Spleen (tissue), 11 donors: ENCODE data around the gene PLB1. TPM values are rescaled to one million over a fixed set of nuclear protein-coding genes. Genes with fewer than 3 reads are reported as not detected.
"Not testable (repeated sequence)": the region's sequence is repeated elsewhere in the genome, so short reads cannot be mapped to it uniquely, and the experiment has no call there.

Source experiments
- DNase-seq: peaks from one replicate; pipeline ENCODE4 v3.0.0-alpha.2; 2020
- H3K27ac ChIP-seq, 8 donors: fragments of 200-600 bp; sonication (generic) in 7 of 8; 1 replicate in 4 of 8; 2 replicates in 4 of 8; pipeline versions ENCODE4 v1.5.0 to v1.8.0; 2016 to 2021; ENCODE audit warnings: inconsistent platforms in 4 of 8, mild to moderate bottlenecking in 4 of 8, moderate library complexity in 1 of 8
- H3K27me3 ChIP-seq, 7 donors: fragments of 200-600 bp; sonication (generic) in 6 of 7; replicated peaks in 1 of 7; 1 replicate in 4 of 7; 2 replicates in 3 of 7; pipeline versions ENCODE4 v1.5.0 to v1.8.0; 2016 to 2021; ENCODE audit warnings: inconsistent platforms in 3 of 7, mild to moderate bottlenecking in 1 of 7
- H3K36me3 ChIP-seq, 6 donors: fragments of 200-600 bp; sonication (generic) in 5 of 6; 1 replicate in 4 of 6; 2 replicates in 2 of 6; pipeline versions ENCODE4 v1.5.0 to v1.8.0; 2016 to 2021; ENCODE audit warnings: inconsistent platforms in 2 of 6
- H3K4me1 ChIP-seq, 6 donors: fragments of 200-600 bp; sonication (generic) in 5 of 6; 1 replicate in 3 of 6; 2 replicates in 3 of 6; pipeline versions ENCODE4 v1.5.0 to v1.8.0; 2016 to 2021; ENCODE audit warnings: inconsistent platforms in 3 of 6
- H3K4me3 ChIP-seq, 8 donors: fragments of 200-600 bp; sonication (generic) in 7 of 8; 1 replicate in 4 of 8; 2 replicates in 4 of 8; pipeline versions ENCODE4 v1.5.0 to v1.8.0; 2016 to 2021; ENCODE audit warnings: inconsistent platforms in 4 of 8, mild to moderate bottlenecking in 4 of 8, moderate library complexity in 2 of 8
- H3K9me3 ChIP-seq, 8 donors: fragments of 200-600 bp; sonication (generic) in 7 of 8; 1 replicate in 4 of 8; 2 replicates in 4 of 8; pipeline versions ENCODE4 v1.5.0 to v1.8.0; 2016 to 2021; ENCODE audit warnings: inconsistent platforms in 4 of 8
- CTCF ChIP-seq, 11 experiments: fragments of 200-600 bp in 7 of 11; fragments of 450-650 bp in 4 of 11; sonication (generic) in 4 of 11; IDR thresholded peaks in 8 of 11; conservative IDR thresholded peaks in 3 of 11; 1 replicate in 7 of 11; 2 replicates in 4 of 11; pipeline versions ENCODE4 v1.4.0 to v1.8.0; 2016 to 2021; ENCODE audit warnings: antibody characterized with exemption in 11 of 11, inconsistent platforms in 4 of 11, mild to moderate bottlenecking in 1 of 11
- POLR2A ChIP-seq, 3 donors: fragments of 450-650 bp; IDR thresholded peaks; one replicate each; pipeline ENCODE4 v1.5.1; 2017; ENCODE audit warnings: antibody characterized with exemption in 3 of 3, mild to moderate bottlenecking in 1 of 3
- POLR2AphosphoS5 ChIP-seq, 3 donors: sonication (generic); formaldehyde crosslinking; IDR thresholded peaks; one replicate each; pipeline ENCODE4 v1.5.1; 2017; ENCODE audit warnings: antibody characterized with exemption in 3 of 3
- WGBS, 5 donors: extraction: QIAGEN DNeasy Blood & Tissue Kit in 3 of 5; methylation state at CpG; one replicate each; pipeline versions ENCODE4 v1.1.5 to v1.1.7; 2013 to 2018; 5-methylcytosine and 5-hydroxymethylcytosine counted together
- intact Hi-C: fragments of 100-400 bp; cut with DNase I; formaldehyde crosslinking; loops from one replicate; pipeline ENCODE4 v1.15.0; 2023; ENCODE audit warnings: low total_unique reads
- polyA plus RNA-seq, 3 donors: library from polyadenylated mRNA; stranded (reverse); fragments of 200-250 nt; gene quantifications; one replicate each; pipeline ENCODE4 v1.2.1, GENCODE V29; 2013
- total RNA-seq, 7 donors: library from RNA; depleted of rRNA in 3 of 7; stranded (reverse); fragments of >200 nt in 3 of 7; fragmentation: NEBNext Ultra II Directional in 4 of 7; extraction: Animal tissue kit (Norgen Biotek cat#: 25700) in 4 of 7; gene quantifications; one replicate each; pipeline versions ENCODE4 v1.1.0 to v1.2.1, GENCODE V29; 2016 to 2021
- donor health status: healthy with polysubstance abuse.
- donor health status: DM: no; HTN: no; CAD: no; lungs with moderate emphysema.
- donor health status: DM: no; HTN: no; CAD: no.
- donor health status: Bipolar disorder and iron deficiency.
- donor health status: healthy.
- donor health status: DM: no; HTN: no; CAD: no.
- donor health status: DM: yes; HTN: yes; CAD: no.

Gene PLB1
- total and polyA plus RNA-seq, 10 donors: 3.8 to 45.7 (median 13.9) TPM

GRCh38 chr2:28471214-28471613 is 24.6 kb upstream of the PLB1 start:
- H3K36me3 ChIP-seq: no peaks in the 10 kb centered on the region
- peak overlapping the region in 3 of 8 donors; percentile 60 to 84 (median 70) for H3K27ac ChIP-seq
- WGBS, 5 donors: 67 to 78% (median 71%) methylated on average over 5 of the region's 5 CpGs
- peak; percentile 65 for DNase-seq
- H3K27me3 ChIP-seq: no peaks in the 10 kb centered on the region
- no peaks in the 10 kb centered on the region for H3K9me3 ChIP-seq
- H3K4me3 ChIP-seq: no peak overlapping the region
- intact Hi-C loops: no loop called here
- peaks cover 0 to 28% (median 7%) of the 10 kb centered on the region in 6 donors for H3K4me1 ChIP-seq
- TF ChIP-seq POLR2AphosphoS5 (IDR thresholded peaks at IDR 0.05): no peak
- TF ChIP-seq CTCF (IDR thresholded peaks at IDR 0.05 in 8 of 11, conservative IDR thresholded peaks at IDR 0.05 in 3 of 11): no peak
- TF ChIP-seq POLR2A (IDR thresholded peaks at IDR 0.05): no peak

- Histone ChIP-seq H3K27me3 (no peaks in the 10 kb centered on the region), H3K9me3 (no peaks in the 10 kb centered on the region), H3K4me1 (peaks cover 0 to 28% (median 7%) of the 10 kb centered on the region in 6 donors), H3K36me3 (no peaks in the 10 kb centered on the region), H3K4me3 (no peak overlapping the region), H3K27ac (peak overlapping the region in 2 of 8 donors; percentile 70 to 84)
- intact Hi-C loops: no loop called here
- DNase-seq: peak; percentile 58
- TF ChIP-seq POLR2AphosphoS5 (IDR thresholded peaks at IDR 0.05): no peak
- no peak for TF ChIP-seq CTCF (IDR thresholded peaks at IDR 0.05 in 8 of 11, conservative IDR thresholded peaks at IDR 0.05 in 3 of 11)
- TF ChIP-seq POLR2A (IDR thresholded peaks at IDR 0.05): no peak
- WGBS, 5 donors: 87 to 99% (median 91%) methylated on average over 4 of the region's 4 CpGs
Measured at GRCh38 chr2:28471701-28472236, 24.1 kb upstream of the PLB1 start.

GRCh38 chr2:28472641-28473040 is 23.2 kb upstream of the PLB1 start:
- peaks cover 0 to 28% (median 7%) of the 10 kb centered on the region in 6 donors for H3K4me1 ChIP-seq
- H3K27me3 ChIP-seq, DNase-seq, intact Hi-C loops, H3K4me3 ChIP-seq, H3K36me3 ChIP-seq, H3K9me3 ChIP-seq, H3K27ac ChIP-seq: not testable (repeated sequence)
- WGBS, 5 donors: 79 to 96% (median 92%) methylated on average over 7 to 20 of the region's 20 CpGs

GRCh38 chr2:28475088-28475595 is 20.7 kb upstream of the PLB1 start:
- no peaks in the 10 kb centered on the region for H3K9me3 ChIP-seq
- DNase-seq: no peak
- 88 to 90% (median 90%) methylated on average over 3 of the region's 3 CpGs for WGBS, 5 donors
- TF ChIP-seq CTCF (IDR thresholded peaks at IDR 0.05 in 8 of 11, conservative IDR thresholded peaks at IDR 0.05 in 3 of 11) (no peak), POLR2AphosphoS5 (IDR thresholded peaks at IDR 0.05) (no peak), POLR2A (IDR thresholded peaks at IDR 0.05) (no peak)
- intact Hi-C loops: no loop called here
- no peak overlapping the region for H3K4me3 ChIP-seq
- no peaks in the 10 kb centered on the region for H3K27me3 ChIP-seq
- no peaks in the 10 kb centered on the region for H3K36me3 ChIP-seq
- peaks cover 0 to 15% (median 5%) of the 10 kb centered on the region in 6 donors for H3K4me1 ChIP-seq
- H3K27ac ChIP-seq: no peak overlapping the region
